NB4 (cell line): ENCODE data around the gene SUFU.

Source experiments
- POLR2A ChIP-seq: IDR thresholded peaks from 2 replicates; pipeline ENCODE4 v1.6.1; 2011; ENCODE audit warnings: mild to moderate bottlenecking; ENCODE audit not compliant: insufficient read length; ENCODE audit errors: extremely low read depth
- TF ChIP-seq, protein P1 (sequence below): IDR thresholded peaks from one replicate; pipeline ENCODE4 v1.5.1; 2012; ENCODE audit warnings: low read depth, low read length

DNA sequence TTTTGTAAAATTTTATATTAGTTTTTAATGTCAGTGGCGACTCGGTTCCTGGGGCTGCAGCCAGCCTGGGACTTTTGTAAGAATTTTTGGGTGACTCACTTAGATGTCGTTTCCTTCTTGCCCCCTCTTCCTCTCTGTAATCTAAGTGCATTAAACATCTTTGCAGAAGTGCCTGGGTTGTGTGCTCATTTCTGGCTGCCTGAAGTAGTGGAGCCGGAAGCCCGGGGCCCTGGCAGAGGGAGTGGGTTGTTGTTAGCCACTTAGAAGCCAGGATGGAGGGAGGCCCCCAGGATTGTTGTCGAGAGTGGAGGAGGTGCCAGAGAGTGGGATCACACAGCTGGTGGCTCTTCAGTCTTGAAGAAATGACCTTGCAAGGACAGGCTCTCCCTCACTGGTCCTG, 129.5 kb downstream of the SUFU start:
- TF ChIP-seq, protein P1, sequence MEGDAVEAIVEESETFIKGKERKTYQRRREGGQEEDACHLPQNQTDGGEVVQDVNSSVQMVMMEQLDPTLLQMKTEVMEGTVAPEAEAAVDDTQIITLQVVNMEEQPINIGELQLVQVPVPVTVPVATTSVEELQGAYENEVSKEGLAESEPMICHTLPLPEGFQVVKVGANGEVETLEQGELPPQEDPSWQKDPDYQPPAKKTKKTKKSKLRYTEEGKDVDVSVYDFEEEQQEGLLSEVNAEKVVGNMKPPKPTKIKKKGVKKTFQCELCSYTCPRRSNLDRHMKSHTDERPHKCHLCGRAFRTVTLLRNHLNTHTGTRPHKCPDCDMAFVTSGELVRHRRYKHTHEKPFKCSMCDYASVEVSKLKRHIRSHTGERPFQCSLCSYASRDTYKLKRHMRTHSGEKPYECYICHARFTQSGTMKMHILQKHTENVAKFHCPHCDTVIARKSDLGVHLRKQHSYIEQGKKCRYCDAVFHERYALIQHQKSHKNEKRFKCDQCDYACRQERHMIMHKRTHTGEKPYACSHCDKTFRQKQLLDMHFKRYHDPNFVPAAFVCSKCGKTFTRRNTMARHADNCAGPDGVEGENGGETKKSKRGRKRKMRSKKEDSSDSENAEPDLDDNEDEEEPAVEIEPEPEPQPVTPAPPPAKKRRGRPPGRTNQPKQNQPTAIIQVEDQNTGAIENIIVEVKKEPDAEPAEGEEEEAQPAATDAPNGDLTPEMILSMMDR, result no peak
- TF ChIP-seq POLR2A, result no peak
